Ishikawa (cell line): ENCODE data around the gene F2RL2.

ENCODE experiments used
- CREB1 ChIP-seq: IDR thresholded peaks from 2 replicates; pipeline ENCODE4 v1.6.1; 2012; ENCODE audit warnings: low read depth
- EP300 ChIP-seq: IDR thresholded peaks from 2 replicates; pipeline ENCODE4 v1.6.1; 2012; ENCODE audit warnings: borderline replicate concordance
- MAX ChIP-seq: IDR thresholded peaks from 2 replicates; pipeline ENCODE4 v1.6.1; 2012
- NFIC ChIP-seq: IDR thresholded peaks from 2 replicates; pipeline ENCODE4 v1.6.1; 2012
- RAD21 ChIP-seq: IDR thresholded peaks from 2 replicates; pipeline ENCODE4 v1.6.1; 2012; ENCODE audit warnings: low read depth
- REST ChIP-seq: IDR thresholded peaks from 2 replicates; pipeline ENCODE4 v1.6.1; 2012; ENCODE audit warnings: low read depth, mild to moderate bottlenecking
- TCF12 ChIP-seq: IDR thresholded peaks from 2 replicates; pipeline ENCODE4 v1.6.1; 2012; ENCODE audit warnings: low read depth
- TEAD4 ChIP-seq: IDR thresholded peaks from 2 replicates; pipeline ENCODE4 v1.6.1; 2012
- YY1 ChIP-seq: IDR thresholded peaks from 2 replicates; pipeline ENCODE4 v1.6.1; 2012; ENCODE audit warnings: low read depth

GRCh38 chr5:76590027-76590426 is 33.2 kb downstream of the F2RL2 start:
- TF ChIP-seq EP300 (no peak), REST (no peak), RAD21 (no peak), CREB1 (no peak), YY1 (no peak), TCF12 (no peak), NFIC (no peak), MAX (no peak), TEAD4 (no peak)
